Mesodermal cell (in vitro differentiated cells): ENCODE data around the gene PDP2.
"Not testable (repeated sequence)": the region's sequence is repeated elsewhere in the genome, so short reads cannot be mapped to it uniquely, and the experiment has no call there.

Source experiments
- H3K27ac ChIP-seq: 2 replicates; pipeline ENCODE4 v1.7.0; 2013; ENCODE audit warnings: mild to moderate bottlenecking, low read depth, low read length, moderate library complexity; ENCODE audit not compliant: severe bottlenecking
- H3K36me3 ChIP-seq: 2 replicates; pipeline ENCODE4 v1.7.1; 2013; ENCODE audit warnings: mild to moderate bottlenecking, low read length, moderate library complexity; ENCODE audit not compliant: control insufficient read depth, insufficient read depth
- H3K4me1 ChIP-seq: one replicate; pipeline ENCODE4 v1.7.1; 2013; ENCODE audit warnings: mild to moderate bottlenecking, low read length; ENCODE audit not compliant: insufficient read depth, control insufficient read depth, poor library complexity, severe bottlenecking
- H3K4me3 ChIP-seq: 2 replicates; pipeline ENCODE4 v1.7.0; 2013; ENCODE audit warnings: low read length, control low read depth, mild to moderate bottlenecking; ENCODE audit not compliant: insufficient read depth, poor library complexity, severe bottlenecking; ENCODE audit errors: extremely low read depth
- H3K9me3 ChIP-seq: 2 replicates; pipeline ENCODE4 v1.7.1; 2013; ENCODE audit warnings: mild to moderate bottlenecking, low read length, moderate library complexity; ENCODE audit not compliant: control insufficient read depth
- WGBS, 2 experiments: methylation state at CpG; one replicate each; pipeline ENCODE4 v1.1.5; 2013; ENCODE audit warnings: missing lambda C conversion rate in 2 of 2; ENCODE audit not compliant: insufficient coverage in 2 of 2; 5-methylcytosine and 5-hydroxymethylcytosine counted together

PDP2 gene

GRCh38 chr16:66853261-66854139 lies 26.8 kb upstream of the PDP2 start:
- WGBS, 2 experiments, result 90 to 95% methylated on average over 12 to 14 of the region's 15 CpGs
- H3K27ac ChIP-seq, result no peak overlapping the region
- H3K9me3 ChIP-seq, result no peaks in the 10 kb centered on the region
- no peak overlapping the region for H3K4me3 ChIP-seq
- H3K4me1 ChIP-seq, result no peaks in the 10 kb centered on the region
- H3K36me3 ChIP-seq, result no peaks in the 10 kb centered on the region

- Histone ChIP-seq H3K4me3 (no peak overlapping the region), H3K4me1 (peaks cover 3% of the 10 kb centered on the region), H3K36me3 (no peaks in the 10 kb centered on the region), H3K27ac (no peak overlapping the region), H3K9me3 (no peaks in the 10 kb centered on the region)
- WGBS, 2 experiments, result 90 to 94% methylated on average over 3 to 4 of the region's 6 CpGs
These were observed 24.1 kb upstream of the PDP2 start for GRCh38 chr16:66856184-66856730.

GRCh38 chr16:66856801-66857200 lies 23.5 kb upstream of the PDP2 start:
- 100% methylated on average over 1 of the region's 2 CpGs for WGBS, 2 experiments
- no peaks in the 10 kb centered on the region for H3K36me3 ChIP-seq
- H3K9me3 ChIP-seq, result no peaks in the 10 kb centered on the region
- no peak overlapping the region for H3K4me3 ChIP-seq
- peaks cover 3% of the 10 kb centered on the region for H3K4me1 ChIP-seq
- no peak overlapping the region for H3K27ac ChIP-seq

GRCh38 chr16:66857437-66857836 lies 22.9 kb upstream of the PDP2 start:
- Histone ChIP-seq H3K27ac (no peak overlapping the region), H3K9me3 (no peaks in the 10 kb centered on the region), H3K4me3 (no peak overlapping the region), H3K36me3 (no peaks in the 10 kb centered on the region), H3K4me1 (peaks cover 3% of the 10 kb centered on the region)
- 90 to 93% methylated on average over 2 to 3 of the region's 6 CpGs for WGBS, 2 experiments

GRCh38 chr16:66858740-66859396 lies 21.4 kb upstream of the PDP2 start:
- Histone ChIP-seq H3K27ac (no peak overlapping the region), H3K4me1 (peaks cover 3% of the 10 kb centered on the region), H3K9me3 (no peaks in the 10 kb centered on the region), H3K36me3 (no peaks in the 10 kb centered on the region), H3K4me3 (no peak overlapping the region)
- 81 to 93% methylated on average over 2 to 4 of the region's 4 CpGs for WGBS, 2 experiments

GRCh38 chr16:66859397-66860068 lies 20.8 kb upstream of the PDP2 start:
- peaks cover 3% of the 10 kb centered on the region for H3K4me1 ChIP-seq
- 92 to 93% methylated on average over 3 of the region's 3 CpGs for WGBS, 2 experiments
- no peak overlapping the region for H3K4me3 ChIP-seq
- H3K36me3 ChIP-seq, result no peaks in the 10 kb centered on the region
- no peak overlapping the region for H3K27ac ChIP-seq
- no peaks in the 10 kb centered on the region for H3K9me3 ChIP-seq

GRCh38 chr16:66862023-66862520 lies 18.2 kb upstream of the PDP2 start:
- H3K9me3 ChIP-seq, result no peaks in the 10 kb centered on the region
- no peak overlapping the region for H3K27ac ChIP-seq
- H3K4me3 ChIP-seq, result no peak overlapping the region
- no peaks in the 10 kb centered on the region for H3K36me3 ChIP-seq
- 88 to 96% methylated on average over 7 of the region's 8 CpGs for WGBS, 2 experiments
- H3K4me1 ChIP-seq, result peaks cover 3% of the 10 kb centered on the region

- H3K27ac ChIP-seq, result no peak overlapping the region
- H3K4me1 ChIP-seq, result peaks cover 3% of the 10 kb centered on the region
- H3K36me3 ChIP-seq, result no peaks in the 10 kb centered on the region
- H3K4me3 ChIP-seq, result no peak overlapping the region
- no peaks in the 10 kb centered on the region for H3K9me3 ChIP-seq
These were observed 16.6 kb upstream of the PDP2 start for GRCh38 chr16:66863707-66864106.

- no peak overlapping the region for H3K27ac ChIP-seq
- H3K36me3 ChIP-seq, result no peaks in the 10 kb centered on the region
- H3K9me3 ChIP-seq, result no peaks in the 10 kb centered on the region
- WGBS, 2 experiments, result 100% methylated on average over 1 of the region's 1 CpG; no CpG with 5 or more reads in 1 of the 2 experiments
- no peak overlapping the region for H3K4me3 ChIP-seq
- peaks cover 6% of the 10 kb centered on the region for H3K4me1 ChIP-seq
These were observed 10.9 kb upstream of the PDP2 start for GRCh38 chr16:66869424-66869823.

GRCh38 chr16:66871363-66871762 lies 9.0 kb upstream of the PDP2 start:
- H3K4me1 ChIP-seq, result peaks cover 18% of the 10 kb centered on the region
- H3K9me3 ChIP-seq, H3K36me3 ChIP-seq, H3K4me3 ChIP-seq, H3K27ac ChIP-seq: not testable (repeated sequence)
- 92 to 100% methylated on average over 2 of the region's 2 CpGs for WGBS, 2 experiments
